ENCODE results near the gene MACROD2. TPM values are rescaled to one million over a fixed set of nuclear protein-coding genes. Genes with fewer than 3 reads are reported as not detected.

The MACROD2 gene
- total RNA-seq, 1 donor = 1.3 TPM

- H3K4me3 ChIP-seq (ENCODE audit: low read depth, low read length) = no peak overlapping the region
- no peak for TF ChIP-seq CTCF (IDR thresholded peaks at IDR 0.05; ENCODE audit: insufficient read depth, low read length)
- DNase-seq (ENCODE audit: low read depth) = peak; percentile 76
Measured at GRCh38 chr20:14148042-14148441, 152.7 kb downstream of the MACROD2 start.

GRCh38 chr20:14155361-14155760 lies 160.0 kb downstream of the MACROD2 start:
- no peak for DNase-seq (ENCODE audit: low read depth)
- no peak overlapping the region for H3K4me3 ChIP-seq (ENCODE audit: low read depth, low read length)
- no peak for TF ChIP-seq CTCF (IDR thresholded peaks at IDR 0.05; ENCODE audit: insufficient read depth, low read length)

GRCh38 chr20:14178528-14178927 lies 183.2 kb downstream of the MACROD2 start:
- DNase-seq (ENCODE audit: low read depth) = no peak
- no peak for TF ChIP-seq CTCF (IDR thresholded peaks at IDR 0.05; ENCODE audit: insufficient read depth, low read length)
- H3K4me3 ChIP-seq (ENCODE audit: low read depth, low read length) = no peak overlapping the region

GRCh38 chr20:14178952-14179351 lies 183.6 kb downstream of the MACROD2 start:
- DNase-seq (ENCODE audit: low read depth) = no peak
- TF ChIP-seq CTCF (IDR thresholded peaks at IDR 0.05; ENCODE audit: insufficient read depth, low read length) = no peak

GRCh38 chr20:14189794-14190402 lies 194.6 kb downstream of the MACROD2 start:
- peak; percentile 57 for TF ChIP-seq CTCF (IDR thresholded peaks at IDR 0.05; ENCODE audit: insufficient read depth, low read length)
- DNase-seq (ENCODE audit: low read depth) = peak; percentile 76
- H3K4me3 ChIP-seq (ENCODE audit: low read depth, low read length) = no peak overlapping the region

More at GRCh38 chr20:14178952-14179351, 183.6 kb downstream of the MACROD2 start:
- H3K4me3 ChIP-seq (ENCODE audit: low read depth, low read length) = no peak overlapping the region

GRCh38 chr20:14191559-14191958 lies 196.2 kb downstream of the MACROD2 start:
- H3K4me3 ChIP-seq (ENCODE audit: low read depth, low read length) = no peak overlapping the region
- TF ChIP-seq CTCF (IDR thresholded peaks at IDR 0.05; ENCODE audit: insufficient read depth, low read length) = no peak
- no peak for DNase-seq (ENCODE audit: low read depth)

- no peak for TF ChIP-seq CTCF (IDR thresholded peaks at IDR 0.05; ENCODE audit: insufficient read depth, low read length)
- DNase-seq (ENCODE audit: low read depth) = no peak
- H3K4me3 ChIP-seq (ENCODE audit: low read depth, low read length) = no peak overlapping the region
Measured at GRCh38 chr20:14193443-14193842, 198.1 kb downstream of the MACROD2 start.
